GM18502 (cell line): ENCODE measurements around the gene LAMA3.

Experiments used
- ATAC-seq: cut with Tn5 transposase; IDR thresholded peaks from one replicate; pipeline ENCODE4 v1.9.1; 2021; ENCODE audit warnings: mild to moderate bottlenecking; ENCODE audit not compliant: unreplicated experiment, poor library complexity

Gene LAMA3

DNA sequence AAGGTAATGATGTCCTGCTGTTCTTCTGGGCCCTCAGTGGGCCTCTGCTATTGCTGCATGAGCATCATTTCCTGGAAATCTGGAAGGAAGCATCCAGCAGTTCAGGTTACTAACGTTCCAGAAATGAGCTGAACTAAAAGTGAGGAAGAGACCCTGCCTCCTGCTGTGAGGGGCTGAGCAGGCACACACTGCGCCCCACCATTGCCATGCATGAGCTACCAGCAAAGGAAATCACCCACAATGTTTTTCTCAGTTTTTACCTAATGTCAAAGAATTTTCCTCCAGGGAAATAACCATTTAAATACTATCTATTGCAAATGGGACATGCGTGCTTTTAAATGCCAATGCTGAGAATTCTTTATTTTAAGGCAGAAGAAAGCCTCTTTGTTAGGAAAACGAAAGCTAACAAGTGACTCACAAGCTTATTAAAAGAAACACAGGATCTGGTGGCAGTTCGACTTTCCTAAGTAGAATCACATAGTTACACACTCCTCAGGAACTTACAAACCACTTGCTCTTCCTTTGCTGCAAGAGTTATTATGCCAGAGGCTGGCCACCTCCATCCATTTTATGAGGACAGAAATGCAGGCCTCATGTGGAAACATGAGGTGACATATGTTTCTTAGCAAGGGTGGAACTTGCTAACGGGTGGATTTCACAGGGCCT lies 172.7 kb downstream of the LAMA3 start:
- ATAC-seq, result no peak

DNA sequence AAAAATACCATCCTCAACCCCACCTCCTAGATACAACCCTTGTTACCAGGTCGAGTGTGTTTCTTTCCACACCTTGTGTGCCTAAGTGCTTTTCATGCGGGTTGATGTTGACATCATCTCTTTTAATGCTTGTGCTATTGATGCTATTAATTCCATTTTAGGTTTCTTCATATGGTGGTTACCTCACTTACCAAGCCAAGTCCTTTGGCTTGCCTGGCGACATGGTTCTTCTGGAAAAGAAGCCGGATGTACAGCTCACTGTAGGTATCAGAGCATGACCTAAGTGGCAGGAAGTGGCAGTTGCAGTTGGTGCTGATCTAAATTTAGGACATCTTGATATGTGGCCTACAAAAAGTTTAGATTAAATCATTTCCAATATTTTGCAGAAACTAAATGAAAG lies 175.4 kb downstream of the LAMA3 start:
- ATAC-seq, result peak; percentile 60

- no peak for ATAC-seq
These were observed 177.8 kb downstream of the LAMA3 start for GRCh38 chr18:23867006-23867405.

DNA sequence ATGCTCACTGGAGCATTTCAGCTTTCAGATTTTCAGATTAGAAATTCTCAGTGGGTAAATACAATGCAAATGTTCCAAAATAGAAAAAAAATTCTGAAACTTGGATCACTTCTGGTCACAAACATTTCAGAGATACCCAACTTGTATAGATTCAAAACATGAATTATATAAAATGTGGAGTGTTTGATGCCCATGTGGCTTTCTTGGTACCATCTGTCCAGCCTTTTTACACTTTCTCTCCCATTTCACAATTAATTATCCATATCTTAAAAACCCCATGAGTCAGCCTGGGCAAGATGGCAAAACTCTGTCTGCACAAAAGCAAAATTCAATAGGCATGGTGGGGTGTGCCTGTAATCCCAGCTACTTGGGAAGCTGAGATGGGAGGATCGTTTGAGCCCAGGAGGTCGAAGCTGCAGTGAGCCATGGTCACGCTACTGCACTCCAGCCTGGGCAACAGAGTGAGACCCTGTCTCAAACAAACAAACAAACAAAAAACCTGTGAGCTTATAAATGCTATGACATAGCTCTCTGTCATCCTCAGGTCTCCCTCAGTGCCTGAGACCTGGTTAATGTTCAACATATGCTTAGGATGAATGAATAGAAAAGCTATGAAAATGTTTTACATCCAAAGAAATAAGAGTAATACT lies 179.0 kb downstream of the LAMA3 start:
- no peak for ATAC-seq

- ATAC-seq, result no peak
These were observed 181.6 kb downstream of the LAMA3 start for GRCh38 chr18:23870676-23871380.

GRCh38 chr18:23871410-23871809 lies 182.2 kb downstream of the LAMA3 start:
- peak; percentile 82 for ATAC-seq

- ATAC-seq, result no peak
These were observed 183.7 kb downstream of the LAMA3 start for GRCh38 chr18:23872701-23873550.

GRCh38 chr18:23875966-23876895 lies 187.0 kb downstream of the LAMA3 start:
- ATAC-seq, result no peak

GRCh38 chr18:23876921-23877320 lies 187.7 kb downstream of the LAMA3 start:
- no peak for ATAC-seq

- ATAC-seq, result no peak
These were observed 188.1 kb downstream of the LAMA3 start for GRCh38 chr18:23877371-23877770.

GRCh38 chr18:23878336-23878900 lies 189.2 kb downstream of the LAMA3 start:
- ATAC-seq, result no peak

- ATAC-seq, result no peak
These were observed 189.9 kb downstream of the LAMA3 start for GRCh38 chr18:23879126-23879525.

DNA sequence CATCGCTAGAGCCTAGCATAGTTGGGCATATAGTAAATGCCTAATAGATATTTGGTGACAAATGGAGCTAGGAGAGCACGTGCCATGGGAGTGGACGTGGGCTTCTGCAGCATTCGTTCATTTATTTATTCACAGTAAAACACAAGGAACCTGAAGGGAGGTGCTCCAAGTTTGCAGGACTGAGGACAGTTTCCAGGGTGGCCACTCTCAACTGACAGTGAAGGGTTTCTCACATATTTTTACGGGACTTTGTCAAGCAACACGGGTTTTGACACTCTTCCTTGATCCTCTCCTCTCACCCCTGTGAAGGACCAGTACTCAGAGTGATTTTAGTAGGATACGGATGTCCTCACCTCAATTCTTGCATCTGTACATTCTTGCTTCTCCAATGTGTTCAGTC lies 190.3 kb downstream of the LAMA3 start:
- ATAC-seq, result no peak

GRCh38 chr18:23879966-23880565 lies 190.8 kb downstream of the LAMA3 start:
- no peak for ATAC-seq

DNA sequence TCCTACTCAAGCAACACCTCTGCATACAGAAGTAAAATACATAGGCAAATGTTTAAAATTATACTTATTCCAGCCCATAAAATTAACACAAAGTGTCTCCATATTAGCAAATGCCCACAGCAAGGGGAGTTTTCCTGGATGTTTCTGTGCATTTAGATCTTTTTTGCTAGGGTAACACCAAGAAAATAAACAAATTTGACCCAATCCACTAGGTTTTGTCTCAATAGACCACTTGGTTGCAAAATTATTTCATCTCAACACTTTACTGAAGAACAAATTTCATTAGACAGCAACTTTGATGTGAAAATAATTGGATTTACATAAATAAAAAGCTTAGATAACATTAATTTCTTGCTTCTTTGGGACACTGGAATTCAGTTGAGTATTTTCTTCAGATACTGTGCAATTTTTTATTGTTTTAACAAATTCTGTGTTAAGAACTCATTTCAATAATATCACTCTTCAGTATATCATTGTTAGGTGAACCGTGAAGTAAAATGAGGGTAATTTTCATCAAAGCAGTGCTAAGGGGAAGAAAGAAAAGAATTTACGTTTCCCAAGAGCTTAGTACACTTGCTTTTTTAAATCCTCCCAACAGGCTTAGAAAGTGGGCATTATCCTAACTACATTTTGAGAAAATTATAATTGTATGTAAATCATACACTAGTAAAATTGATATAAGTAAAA lies 191.8 kb downstream of the LAMA3 start:
- ATAC-seq, result no peak

DNA sequence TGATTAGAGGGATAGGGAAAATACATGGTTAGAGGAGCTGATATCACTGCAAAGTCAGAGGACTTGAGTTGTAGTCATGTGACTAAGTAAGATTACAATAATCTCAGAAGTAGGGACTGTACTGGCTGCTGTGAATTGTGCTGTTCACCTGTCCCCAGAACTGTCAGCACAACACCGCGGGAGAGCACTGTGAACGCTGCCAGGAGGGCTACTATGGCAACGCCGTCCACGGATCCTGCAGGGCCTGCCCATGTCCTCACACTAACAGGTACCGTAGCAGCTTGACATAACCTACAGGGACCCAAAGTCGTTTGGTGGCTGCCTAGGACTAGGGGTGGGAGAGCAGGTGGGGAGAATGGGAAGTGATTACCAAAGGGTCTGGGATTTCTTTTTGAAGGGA lies 192.5 kb downstream of the LAMA3 start:
- no peak for ATAC-seq

GRCh38 chr18:23882616-23883276 lies 193.5 kb downstream of the LAMA3 start:
- ATAC-seq, result no peak

DNA sequence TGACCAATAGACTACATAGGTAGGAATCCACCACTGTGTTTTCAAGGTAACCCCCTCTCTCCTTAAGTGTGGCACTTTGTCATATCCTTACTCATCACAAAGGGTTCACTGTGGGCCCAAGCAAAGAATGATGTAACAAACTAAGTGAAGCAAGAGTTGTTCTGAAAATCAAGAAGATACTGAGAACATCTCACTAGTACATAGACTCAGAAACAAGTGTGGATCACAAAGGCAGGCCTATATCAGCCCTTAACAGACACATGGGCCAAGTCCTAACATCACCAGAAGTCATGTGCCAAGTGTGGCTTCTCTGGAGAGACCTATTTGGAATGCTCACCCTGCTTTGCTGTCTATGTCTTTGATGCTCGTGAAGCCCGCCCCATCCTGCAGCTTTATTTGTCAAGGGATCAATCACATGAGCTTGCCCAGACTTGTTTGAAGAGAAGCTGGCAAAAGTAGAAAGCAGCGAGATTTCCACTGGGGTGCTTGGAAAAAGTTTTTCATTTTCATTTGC lies 194.1 kb downstream of the LAMA3 start:
- ATAC-seq, result no peak
